Neural progenitor cell (in vitro differentiated cells): ENCODE measurements around the gene KLHL8.

Source experiments
- EZH2 ChIP-seq: fragments of 200-600 bp; sonication (generic); IDR thresholded peaks from 2 replicates; pipeline ENCODE4 v1.6.1; 2017; ENCODE audit warnings: antibody characterized with exemption, mild to moderate bottlenecking, moderate library complexity
- EZH2phosphoT487 ChIP-seq: fragments of 200-600 bp; sonication (generic); IDR thresholded peaks from 2 replicates; pipeline ENCODE4 v1.6.1; 2017; ENCODE audit warnings: antibody characterized with exemption
- TF ChIP-seq, protein P1 (sequence below): fragments of 200-600 bp; sonication (generic); IDR thresholded peaks from 2 replicates; pipeline ENCODE4 v1.5.1; 2017; ENCODE audit warnings: antibody characterized with exemption, mild to moderate bottlenecking

DNA sequence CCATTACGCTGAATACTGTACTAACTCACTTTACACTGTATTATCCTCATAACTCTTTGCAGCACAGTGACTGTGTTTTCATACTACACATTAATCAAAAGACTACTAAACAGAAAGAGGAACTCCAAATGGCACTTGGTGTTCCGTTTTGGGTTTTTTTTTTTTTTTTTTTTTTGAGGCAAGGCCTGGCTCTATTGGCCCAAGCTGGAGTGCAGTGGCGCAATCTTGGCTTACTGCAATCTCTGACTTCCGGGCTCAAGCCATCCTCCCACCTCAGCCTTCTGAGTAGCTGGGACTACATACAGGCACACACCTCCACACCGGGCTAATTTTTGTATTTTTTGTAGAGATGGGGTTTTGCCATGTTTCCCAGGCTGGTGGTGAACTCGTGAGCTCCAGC, 10.7 kb downstream of the KLHL8 start:
- TF ChIP-seq, protein P1, sequence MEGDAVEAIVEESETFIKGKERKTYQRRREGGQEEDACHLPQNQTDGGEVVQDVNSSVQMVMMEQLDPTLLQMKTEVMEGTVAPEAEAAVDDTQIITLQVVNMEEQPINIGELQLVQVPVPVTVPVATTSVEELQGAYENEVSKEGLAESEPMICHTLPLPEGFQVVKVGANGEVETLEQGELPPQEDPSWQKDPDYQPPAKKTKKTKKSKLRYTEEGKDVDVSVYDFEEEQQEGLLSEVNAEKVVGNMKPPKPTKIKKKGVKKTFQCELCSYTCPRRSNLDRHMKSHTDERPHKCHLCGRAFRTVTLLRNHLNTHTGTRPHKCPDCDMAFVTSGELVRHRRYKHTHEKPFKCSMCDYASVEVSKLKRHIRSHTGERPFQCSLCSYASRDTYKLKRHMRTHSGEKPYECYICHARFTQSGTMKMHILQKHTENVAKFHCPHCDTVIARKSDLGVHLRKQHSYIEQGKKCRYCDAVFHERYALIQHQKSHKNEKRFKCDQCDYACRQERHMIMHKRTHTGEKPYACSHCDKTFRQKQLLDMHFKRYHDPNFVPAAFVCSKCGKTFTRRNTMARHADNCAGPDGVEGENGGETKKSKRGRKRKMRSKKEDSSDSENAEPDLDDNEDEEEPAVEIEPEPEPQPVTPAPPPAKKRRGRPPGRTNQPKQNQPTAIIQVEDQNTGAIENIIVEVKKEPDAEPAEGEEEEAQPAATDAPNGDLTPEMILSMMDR: no peak
- TF ChIP-seq EZH2: no peak
- TF ChIP-seq EZH2phosphoT487: no peak
